Kasumi-1 (cell line): ENCODE results near the gene SLC9A8.
A peak's percentile ranks its signal among the peaks of the same experiment; 100 is the strongest.
"Not testable (repeated sequence)": the region's sequence is repeated elsewhere in the genome, so short reads cannot be mapped to it uniquely, and the experiment has no call there.

Experiments used
- DNase-seq, 2 experiments: peaks; one replicate each; lab custom pipeline; 2025; lab: John Stamatoyannopoulos, UW

SLC9A8 gene

DNA sequence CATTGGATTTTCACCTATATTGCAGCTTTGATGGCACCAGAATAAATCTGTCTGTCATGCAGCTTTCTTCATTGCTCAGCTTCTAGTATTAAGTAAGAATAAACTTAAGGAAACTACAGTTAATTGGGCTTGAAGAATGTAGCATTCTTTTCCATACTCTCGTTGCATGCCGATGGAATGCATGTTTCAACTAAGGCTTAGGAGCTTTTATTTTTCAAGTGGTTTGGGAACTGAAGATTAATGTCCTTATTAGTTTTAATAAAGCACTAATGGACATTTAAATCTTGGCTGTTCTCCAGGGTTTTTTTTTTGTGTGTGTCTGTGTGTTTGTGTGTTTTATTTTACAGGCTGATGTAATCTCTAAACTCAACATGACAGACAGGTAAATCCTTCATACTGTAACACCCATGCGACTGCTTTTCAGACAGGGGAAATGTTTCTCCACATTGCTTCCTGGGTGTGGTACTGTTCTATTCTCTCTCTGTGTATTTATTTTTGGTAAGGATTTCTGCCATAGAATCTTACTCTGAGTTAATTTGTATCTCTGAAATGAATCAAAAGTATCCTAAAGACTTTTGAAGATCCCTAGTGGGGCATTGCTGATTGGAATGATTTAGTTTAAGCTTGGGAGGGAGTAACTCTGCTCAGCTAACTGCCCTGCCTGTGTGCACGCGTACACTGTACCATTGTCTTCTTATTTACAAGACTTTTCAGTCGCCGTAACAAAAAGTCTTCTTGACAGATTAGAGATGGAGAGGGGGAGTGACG, 38.0 kb downstream of the SLC9A8 start:
- DNase-seq = no peak

DNA sequence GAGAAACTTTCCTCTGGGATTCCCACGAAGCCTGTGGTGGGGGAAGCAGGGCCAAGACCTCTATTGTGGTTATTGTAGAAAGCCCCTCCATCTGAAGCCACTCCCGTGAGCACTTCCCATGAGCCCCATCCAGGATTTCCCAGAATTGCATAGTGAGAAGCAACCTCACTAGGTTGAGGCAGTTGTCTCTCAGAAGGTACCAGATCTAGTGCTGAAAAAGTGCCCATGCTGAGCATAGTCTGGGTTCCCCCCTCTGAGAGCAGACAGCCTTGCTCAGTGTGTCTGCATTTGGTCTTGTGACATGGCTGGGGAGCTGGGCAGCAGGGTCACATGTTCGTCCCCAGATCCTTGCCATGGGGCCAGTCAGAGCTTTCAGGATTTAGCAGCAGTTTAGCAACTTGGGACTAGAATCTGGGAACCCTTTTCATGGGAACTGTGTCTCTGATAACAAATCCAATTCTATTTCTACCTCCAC, 38.6 kb downstream of the SLC9A8 start:
- no peak for DNase-seq

DNA sequence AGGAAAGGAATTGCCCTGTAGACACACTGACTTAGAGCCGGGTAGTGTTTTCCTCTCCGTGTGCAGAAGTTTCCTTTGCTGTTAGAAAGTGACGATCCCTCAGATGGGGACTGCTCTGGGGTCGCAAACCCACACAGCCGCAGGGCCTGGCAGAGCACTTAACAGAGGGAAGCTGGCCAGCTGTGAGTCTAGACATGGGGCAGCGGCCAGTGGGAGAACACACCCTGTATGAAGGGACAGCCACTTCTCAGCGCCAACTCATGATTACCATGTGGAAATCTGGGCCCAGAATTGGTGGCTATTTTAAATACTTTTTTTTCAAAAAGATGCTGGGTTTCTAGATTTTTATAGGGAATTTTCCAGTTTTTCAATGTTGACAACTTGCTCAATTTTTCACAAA, 39.4 kb downstream of the SLC9A8 start:
- DNase-seq = no peak

DNA sequence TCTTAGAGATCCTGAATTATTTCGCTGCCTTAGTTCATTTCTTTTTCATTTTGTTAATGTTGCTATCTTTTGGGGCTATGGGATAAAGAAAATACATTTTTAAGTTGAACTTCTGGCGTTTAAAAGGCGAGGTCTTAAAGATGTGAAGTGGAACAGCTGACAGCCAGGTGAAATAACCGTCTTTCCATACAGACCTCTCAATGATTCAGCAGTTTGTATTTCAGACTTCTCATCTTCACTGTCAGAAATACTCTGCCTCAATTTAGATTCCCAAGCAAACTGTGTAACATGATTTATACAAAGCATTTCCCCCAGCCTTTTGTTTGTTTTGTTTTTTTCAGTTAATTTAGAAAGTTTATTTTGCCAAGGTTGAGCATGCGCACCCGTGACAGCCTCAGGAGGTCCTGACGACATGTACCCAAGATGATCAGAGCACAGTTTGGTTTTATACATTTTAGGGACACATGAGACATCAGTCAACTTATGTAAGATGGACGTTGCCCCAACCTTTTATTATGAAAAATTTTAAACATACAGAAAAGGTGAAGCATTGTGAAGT, 40.0 kb downstream of the SLC9A8 start:
- no peak for DNase-seq

DNA sequence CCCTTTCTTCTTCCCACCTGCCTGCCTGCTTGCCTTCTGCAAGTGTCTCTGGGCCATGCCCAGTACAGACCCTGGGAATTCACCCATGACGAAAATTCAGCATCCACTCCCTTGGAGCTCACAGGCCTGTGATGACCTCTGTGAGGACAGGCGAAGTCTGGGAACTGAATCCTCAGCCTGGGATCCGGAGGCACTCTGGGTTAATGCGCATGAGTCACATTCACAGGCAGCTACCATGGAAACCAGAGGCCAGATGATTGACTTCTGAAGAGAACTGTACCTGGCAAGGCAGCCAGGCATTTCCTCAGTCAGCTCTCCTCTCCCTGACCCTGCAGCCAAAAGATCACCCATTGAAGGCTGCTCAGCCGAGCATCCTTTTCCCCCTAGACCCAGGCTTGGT, 41.0 kb downstream of the SLC9A8 start:
- no peak for DNase-seq

DNA sequence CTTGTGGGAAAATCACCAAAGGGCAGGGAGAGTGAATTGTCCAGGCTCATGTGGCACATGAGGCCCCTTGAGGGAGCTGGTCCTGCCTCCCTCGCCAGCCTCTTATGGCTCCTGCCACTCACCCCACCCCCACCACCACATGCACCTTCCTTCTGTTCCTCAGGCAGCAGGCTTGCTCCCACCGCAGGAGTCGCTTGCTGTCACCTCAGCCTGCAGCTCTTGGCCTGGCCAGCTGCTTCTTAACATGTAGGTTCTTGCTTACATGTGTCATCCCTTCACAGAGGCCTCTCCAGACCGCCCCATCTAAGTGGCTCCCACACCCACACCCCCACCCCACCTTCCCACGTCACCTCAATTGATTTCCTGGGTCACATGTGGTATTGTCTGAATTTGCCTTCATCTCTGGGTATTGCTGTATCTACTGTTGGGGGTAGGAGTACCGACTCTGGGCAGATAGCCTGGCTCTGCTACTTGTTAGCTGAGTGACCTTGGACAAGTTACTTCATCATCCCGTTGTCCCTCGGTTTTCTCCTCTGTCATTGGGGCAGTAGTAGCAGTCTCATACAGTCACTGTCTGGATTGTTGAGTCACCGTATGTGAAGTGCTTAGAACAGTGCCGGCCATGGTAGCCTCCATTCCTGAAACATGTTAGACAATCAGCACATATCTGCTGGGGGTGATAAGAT, 41.7 kb downstream of the SLC9A8 start:
- no peak for DNase-seq

DNA sequence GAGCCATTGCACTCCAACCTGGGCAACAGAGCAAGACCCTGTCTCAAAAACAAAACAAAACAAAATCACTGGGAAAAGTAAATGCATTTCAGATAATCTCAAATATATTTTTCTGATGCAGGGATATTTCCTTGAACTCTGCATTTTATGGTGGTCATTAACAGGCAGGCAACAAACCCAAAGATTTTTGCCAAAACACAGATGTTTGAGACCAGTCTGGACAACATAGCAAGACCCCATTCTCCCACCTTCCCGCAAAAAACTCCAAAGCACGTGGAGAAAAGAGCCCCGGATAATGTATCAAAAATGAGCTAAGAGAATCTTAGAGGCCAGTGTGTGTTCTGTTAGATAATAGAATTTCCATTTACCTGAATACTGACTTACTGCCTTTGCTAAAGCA, 44.3 kb downstream of the SLC9A8 start:
- DNase-seq = no peak

DNA sequence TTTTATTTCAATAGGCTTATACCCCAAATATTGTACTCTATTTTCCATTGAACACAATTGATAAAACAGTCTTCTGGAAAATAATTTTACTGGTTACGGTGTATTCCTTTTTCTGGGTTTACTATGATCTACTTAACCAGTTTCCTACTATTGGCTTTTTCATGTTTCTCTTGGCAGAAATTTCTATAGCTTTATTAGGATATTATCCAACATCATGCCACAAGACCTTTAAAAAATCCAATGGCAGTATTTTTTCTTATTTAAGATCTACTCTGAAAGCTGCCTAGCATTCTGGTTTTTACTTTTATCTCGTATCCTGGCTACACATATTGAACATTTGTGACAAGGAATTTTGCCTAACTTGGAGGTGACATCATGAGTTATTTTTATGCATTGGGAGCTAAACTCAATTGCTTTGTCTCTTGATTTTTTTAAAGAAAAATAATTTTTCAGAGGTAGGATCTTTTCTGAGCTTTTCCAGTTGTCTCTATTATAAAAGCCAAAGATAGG, 45.5 kb downstream of the SLC9A8 start:
- no peak for DNase-seq

DNA sequence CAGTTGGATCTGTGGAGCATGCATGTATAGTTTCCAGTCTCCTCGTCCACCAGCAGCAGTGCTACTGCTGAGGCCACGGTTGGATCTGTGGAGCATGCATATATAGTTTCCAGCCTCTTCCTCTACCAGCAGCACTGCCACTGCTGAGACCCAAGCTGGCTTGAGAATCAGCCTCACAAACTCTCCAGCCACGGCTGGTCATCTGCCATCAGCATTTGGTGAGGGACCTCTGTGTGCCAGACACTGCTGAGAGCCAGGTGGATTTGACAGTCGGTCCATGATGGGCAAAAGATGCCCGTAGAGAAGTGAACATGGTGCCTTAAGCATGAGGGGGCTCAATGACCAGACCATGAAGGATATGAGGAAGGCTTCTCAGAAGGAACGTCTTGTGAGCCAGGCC, 46.4 kb downstream of the SLC9A8 start:
- DNase-seq = no peak

DNA sequence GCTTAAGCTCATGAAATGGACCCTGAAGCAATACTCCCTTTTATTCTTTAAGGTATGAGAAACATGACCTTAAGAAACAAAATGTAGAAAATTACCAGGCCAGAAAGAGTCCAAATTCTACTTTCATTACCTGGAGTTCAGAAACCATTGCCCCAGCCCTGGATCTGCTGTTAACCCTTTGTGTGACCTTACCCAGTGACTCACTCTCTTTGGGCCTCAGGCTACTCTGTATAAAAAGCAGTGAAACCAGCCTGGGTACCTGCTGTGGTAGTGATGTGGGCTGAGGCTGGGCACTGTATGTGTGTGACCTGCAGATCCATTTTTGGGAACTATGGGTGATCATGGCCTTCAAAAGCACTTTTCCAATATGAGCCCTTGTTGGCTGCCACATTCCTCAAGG, 47.2 kb downstream of the SLC9A8 start:
- no peak for DNase-seq

DNA sequence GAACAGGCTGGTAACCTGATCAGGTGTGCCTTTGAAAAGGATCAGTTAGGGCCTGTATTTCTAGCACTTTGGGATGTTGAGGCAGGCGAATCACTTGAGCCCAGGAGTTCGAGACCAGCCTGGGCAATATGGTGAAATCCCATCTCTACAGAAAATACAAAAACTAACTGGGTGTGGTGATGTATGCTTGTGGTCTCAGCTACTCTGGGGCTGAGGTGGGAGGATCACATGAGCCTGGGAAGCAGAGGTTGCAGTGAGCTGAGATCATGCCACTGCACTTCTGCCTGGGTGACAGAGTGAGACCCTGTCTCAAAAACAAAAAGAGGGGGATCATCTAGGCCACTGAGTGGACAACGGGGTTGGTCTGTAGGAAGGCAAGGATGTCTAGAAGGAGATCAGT, 48.6 kb downstream of the SLC9A8 start:
- DNase-seq = not testable (repeated sequence)

DNA sequence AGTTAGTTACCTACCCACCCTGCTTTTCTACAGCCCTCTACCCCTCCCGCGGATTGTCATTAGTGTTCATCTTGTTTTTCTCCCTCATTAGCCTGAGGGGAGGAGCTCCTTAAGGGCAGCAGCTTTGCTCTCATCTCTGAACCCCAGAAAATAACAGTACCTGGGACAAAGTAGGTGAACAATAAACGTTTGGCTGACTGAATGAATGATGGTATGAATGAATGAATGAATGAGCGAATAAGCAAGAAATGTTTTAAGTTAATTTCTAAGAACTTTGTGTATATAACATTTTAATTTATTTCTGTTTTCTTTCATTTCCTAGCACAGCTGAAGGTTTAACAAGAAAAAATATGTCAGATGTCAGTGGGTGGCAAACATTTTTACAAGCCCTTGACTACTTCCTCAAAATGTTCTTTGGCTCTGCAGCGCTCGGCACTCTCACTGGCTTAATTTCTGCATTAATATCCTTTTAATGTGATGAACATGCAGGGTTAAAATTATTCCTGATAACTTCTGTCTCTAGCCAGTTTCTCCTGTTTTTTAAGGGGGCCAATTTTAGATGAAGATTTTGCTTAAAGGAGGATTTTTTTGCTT, 50.1 kb downstream of the SLC9A8 start:
- peak; percentile 32 to 61 for DNase-seq

DNA sequence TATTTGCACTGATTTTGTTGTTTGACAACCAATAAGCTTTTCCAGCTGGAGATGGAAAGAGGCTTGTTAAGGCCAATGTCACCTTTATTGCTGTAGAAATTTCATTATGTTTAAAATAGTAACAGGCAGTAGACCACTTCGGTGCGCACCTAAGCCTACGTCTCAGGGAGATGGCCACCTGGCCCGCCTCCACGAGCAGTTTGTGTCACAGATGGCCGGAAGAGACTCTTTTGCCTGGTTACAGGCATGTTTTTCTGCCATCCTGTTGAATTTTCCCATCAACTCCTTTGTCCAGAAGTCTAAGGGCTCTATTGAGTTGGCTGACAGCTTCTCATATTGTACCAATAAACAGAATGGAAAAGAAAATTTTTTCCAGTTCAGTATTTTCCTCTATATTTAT, 51.0 kb downstream of the SLC9A8 start:
- DNase-seq = no peak

DNA sequence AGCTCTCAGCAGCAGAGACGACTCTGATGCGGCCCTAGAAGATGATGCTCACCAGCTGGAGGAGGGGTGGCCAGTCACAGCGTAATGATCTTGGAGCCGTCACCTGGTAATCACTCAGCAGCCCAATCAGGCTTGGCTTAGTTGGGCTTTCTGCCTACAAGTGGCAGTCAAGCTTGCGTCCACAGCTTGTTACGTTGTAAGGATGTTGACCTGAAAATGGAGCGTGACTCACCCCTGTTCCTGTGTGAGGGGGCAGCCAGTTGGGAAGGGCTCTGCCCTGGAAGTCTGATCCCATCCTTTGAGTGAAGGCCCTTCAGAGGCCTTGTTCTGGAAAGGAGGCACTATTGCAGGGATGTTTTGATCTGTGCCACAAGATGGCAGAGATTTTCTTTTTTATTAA, 52.9 kb downstream of the SLC9A8 start:
- DNase-seq = no peak

DNA sequence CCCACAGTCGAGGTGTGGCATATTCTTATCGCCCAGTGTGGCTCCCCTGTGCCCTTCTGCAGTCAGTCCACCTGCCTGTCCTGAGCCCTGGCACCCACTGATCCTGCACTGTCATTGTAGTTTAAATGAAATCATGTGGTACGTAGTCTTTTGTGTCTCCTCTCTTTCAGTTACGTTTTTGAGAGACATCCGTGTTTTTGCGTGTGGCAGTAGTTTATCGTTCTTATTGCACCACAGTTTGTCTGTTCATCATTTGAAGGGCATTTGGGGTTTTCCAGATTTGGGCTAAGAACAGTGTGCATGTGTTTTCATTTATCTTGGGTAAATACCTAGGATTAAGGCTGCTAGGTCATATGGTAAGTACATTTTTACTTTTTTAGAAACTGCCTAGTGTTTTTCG, 53.4 kb downstream of the SLC9A8 start:
- no peak for DNase-seq

DNA sequence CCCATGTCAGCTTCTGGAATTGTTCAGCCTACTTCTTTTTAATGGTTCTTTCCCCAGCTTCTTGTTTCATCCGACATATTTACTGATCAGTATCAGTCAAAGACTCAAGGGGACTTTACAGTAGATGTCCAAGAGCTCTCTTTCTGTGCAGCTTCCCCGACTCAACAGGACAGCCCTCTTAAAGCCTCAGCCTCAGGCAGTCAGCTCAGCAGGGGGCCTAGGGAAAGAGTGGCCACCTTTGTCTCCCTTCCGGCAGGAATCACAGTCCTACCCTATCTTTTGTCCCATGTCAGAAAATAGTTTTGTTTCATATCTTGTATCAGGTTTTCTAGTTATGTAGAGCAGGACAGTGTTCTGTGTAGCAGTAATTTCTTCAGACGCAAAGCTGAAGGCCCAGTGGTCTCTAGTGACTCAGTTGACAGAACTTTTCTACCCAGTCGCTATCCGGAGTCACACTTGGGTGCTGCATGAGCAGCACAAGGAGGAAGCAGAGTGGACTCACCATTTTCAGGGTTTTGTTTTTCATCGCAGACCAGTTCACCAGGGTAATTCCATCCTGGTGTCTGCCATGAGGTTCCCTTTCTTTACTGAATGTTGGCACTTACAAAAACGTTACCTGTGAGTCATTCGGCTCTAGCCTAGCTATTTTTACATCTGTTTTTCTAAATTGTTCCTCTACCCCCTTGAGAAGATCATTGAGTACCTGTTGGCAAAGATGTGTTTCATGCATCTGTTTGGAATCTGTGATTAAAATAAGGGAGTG, 55.0 kb downstream of the SLC9A8 start:
- DNase-seq = no peak

DNA sequence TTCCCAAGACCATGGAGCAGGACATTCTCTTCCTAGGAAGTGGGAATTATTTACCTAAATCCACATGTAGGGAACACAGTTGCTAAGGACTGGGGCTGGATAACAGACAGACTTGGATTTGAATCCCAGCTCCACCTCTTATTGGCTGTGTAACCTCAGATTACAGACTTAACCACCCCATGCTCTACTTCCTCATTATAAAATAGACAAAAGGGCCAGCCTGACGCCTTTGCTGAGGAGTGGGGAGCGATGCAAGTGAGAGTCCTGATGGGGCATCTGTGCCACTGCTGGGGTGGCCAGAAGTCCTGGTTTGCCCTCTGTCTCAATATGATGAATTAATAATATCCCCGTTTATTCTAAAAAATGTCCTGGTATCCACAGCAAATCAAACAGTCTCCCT, 55.9 kb downstream of the SLC9A8 start:
- peak; percentile 68 to 80 for DNase-seq

DNA sequence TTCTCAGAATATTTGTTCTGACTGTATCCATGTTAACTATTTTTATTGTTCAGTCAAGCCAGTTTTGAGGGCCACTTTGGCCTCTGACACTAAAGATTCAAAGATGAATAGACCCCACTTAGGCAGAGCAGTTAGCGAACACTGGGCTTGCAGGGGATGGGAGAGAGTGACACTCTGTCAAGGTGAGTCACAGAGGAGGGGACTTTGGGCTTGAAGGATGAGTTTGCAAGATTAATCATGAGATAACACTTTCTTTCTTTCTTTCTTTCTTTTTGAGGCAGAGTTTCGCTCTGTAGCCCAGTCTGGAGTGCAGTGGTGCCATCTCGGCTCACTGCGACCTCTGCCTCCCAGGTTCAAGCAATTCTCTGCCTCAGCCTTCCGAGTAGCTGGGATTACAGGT, 56.3 kb downstream of the SLC9A8 start:
- no peak for DNase-seq

DNA sequence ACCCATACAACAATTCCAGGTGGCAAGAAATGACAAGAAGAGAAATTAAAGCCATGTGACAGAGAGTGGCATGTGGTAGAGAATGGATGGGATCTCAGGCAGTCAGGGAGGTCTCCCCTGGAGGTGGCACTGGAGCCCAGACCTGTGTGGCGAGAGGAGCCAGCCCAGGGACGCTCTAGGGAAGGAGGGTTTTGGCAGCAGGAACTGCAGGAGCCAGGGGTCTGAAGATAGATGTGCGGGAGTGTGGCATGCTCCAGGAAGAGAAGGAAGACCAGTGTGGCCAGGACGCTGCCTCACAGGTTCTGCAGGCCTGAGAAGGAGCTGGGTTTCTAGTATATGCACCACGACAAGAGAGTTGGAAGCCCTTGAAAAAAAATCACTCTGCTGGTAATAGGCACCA, 57.6 kb downstream of the SLC9A8 start:
- DNase-seq = no peak

DNA sequence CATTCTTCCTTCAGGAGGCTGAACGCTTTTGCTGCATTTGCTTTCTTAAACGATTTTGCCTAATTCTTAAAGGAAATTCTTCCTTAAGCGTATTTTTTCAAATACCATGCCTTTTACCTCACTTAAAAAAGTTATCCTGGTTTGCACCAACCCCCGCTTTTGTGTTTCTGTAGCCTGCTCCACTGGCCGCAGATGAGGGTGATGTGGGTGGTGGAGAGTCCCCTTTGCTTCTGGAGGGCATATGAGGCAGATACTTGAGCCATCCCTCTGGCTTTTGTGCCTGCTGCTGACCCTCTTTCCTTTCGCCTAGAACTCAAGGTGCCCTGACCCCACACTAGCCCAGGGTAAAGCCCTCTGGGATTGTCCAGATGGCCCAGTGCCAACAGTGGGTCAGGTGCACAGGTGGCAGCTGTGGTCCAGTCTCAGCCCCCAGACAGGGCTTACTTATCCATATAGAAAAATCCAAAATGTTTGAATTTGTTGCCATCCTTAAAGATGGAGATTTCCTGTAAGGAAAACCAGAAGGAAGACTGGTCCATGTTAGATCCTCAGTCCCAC, 58.8 kb downstream of the SLC9A8 start:
- no peak for DNase-seq

DNA sequence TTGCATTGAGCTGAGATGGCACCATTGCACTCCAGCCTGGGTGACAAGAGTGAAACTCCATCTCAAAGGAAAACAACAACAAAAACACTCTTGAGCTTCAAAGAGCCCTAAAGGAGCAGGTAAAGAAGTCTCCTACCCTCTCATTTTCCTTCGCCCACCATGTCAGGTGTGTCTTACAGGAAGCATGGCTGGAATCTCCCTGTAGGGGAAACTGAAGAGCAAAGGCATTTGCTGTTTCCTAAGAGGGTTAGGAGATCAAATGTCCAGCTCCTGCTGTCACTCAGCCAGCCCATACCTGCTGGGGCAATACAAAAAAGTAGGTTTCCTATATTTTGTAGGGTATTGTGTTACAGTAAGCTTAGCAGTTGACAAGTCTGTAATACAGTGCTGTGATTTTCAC, 59.4 kb downstream of the SLC9A8 start:
- DNase-seq = no peak

DNA sequence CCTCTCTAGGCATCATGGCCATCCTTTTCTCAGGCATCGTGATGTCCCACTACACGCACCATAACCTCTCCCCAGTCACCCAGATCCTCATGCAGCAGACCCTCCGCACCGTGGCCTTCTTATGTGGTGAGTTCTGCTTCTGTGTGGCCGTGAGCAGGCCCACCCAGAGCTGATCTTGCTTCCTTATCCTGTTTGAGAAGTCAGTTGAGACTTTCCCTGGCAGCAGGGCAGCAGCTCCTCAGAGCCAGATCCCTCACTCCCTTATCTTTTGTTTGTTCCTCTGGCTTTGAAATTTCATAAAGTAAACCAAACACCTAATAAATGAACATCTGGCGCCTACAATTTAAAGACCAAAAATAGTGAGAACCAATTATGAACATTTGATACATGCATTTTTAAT, 62.1 kb downstream of the SLC9A8 start:
- no peak for DNase-seq
